NCI-H1105 (cell line): ENCODE data around the gene PRR20B.
"Not testable (repeated sequence)": the region's sequence is repeated elsewhere in the genome, so short reads cannot be mapped to it uniquely, and the experiment has no call there.

Experiments
- DNase-seq: peaks from one replicate; lab custom pipeline; 2025; lab: John Stamatoyannopoulos, UW

Gene PRR20B

GRCh38 chr13:57147188-57147587, at the start of gene PRR20B:
TSS of gene PRR20B (plus strand) at chr13:57147488. CDS start at chr13:57147875, 387 bp downstream.
- DNase-seq: not testable (repeated sequence)

GRCh38 chr13:57114945-57115344, 32.3 kb upstream of the PRR20B start:
- no peak for DNase-seq

GRCh38 chr13:57123681-57124080, 23.6 kb upstream of the PRR20B start:
- DNase-seq: peak; percentile 78

GRCh38 chr13:57128909-57129308, 18.4 kb upstream of the PRR20B start:
- DNase-seq: no peak

GRCh38 chr13:57136093-57136492, 11.2 kb upstream of the PRR20B start:
- no peak for DNase-seq

- no peak for DNase-seq
These were observed 9.7 kb upstream of the PRR20B start for GRCh38 chr13:57137585-57137984.

- no peak for DNase-seq
These were observed 8.3 kb upstream of the PRR20B start for GRCh38 chr13:57138988-57139387.

GRCh38 chr13:57139781-57140180, 7.5 kb upstream of the PRR20B start:
- not testable (repeated sequence) for DNase-seq

GRCh38 chr13:57140235-57140968, 6.9 kb upstream of the PRR20B start, which contains the start of gene PRR20A:
TSS of gene PRR20A (plus strand) at chr13:57140918. CDS start at chr13:57141305, 387 bp downstream.
- DNase-seq: not testable (repeated sequence)

- not testable (repeated sequence) for DNase-seq
These were observed 818 bp downstream of the PRR20B start for GRCh38 chr13:57148106-57148505.

GRCh38 chr13:57153761-57154160, 6.5 kb downstream of the PRR20B start, which contains the start of gene PRR20C:
TSS of gene PRR20C (plus strand) at chr13:57154061. CDS start at chr13:57154448, 387 bp downstream.
- not testable (repeated sequence) for DNase-seq

- DNase-seq: not testable (repeated sequence)
These were observed 13.0 kb downstream of the PRR20B start, which contains the start of gene PRR20D for GRCh38 chr13:57160332-57160731. TSS of gene PRR20D (plus strand) at chr13:57160632. CDS start at chr13:57161019, 387 bp downstream.

- DNase-seq: not testable (repeated sequence)
These were observed 19.6 kb downstream of the PRR20B start, which contains the start of gene PRR20E for GRCh38 chr13:57166897-57167296. TSS of gene PRR20E (plus strand) at chr13:57167197. CDS start at chr13:57167584, 387 bp downstream.

GRCh38 chr13:57191667-57192066, 44.4 kb downstream of the PRR20B start:
- no peak for DNase-seq
